Adrenal gland (tissue), 12 donors: Measurements from ENCODE around the gene SFTA2. TPM values are rescaled to one million over a fixed set of nuclear protein-coding genes. Genes with fewer than 3 reads are reported as not detected.

Experiments used
- DNase-seq, 7 donors: peaks; one replicate each; pipeline ENCODE4 v3.0.0-alpha.2; 2019 to 2020
- H3K27ac ChIP-seq, 5 donors: fragments of 200-600 bp; sonication (generic) in 4 of 5; 1 replicate in 3 of 5; 2 replicates in 2 of 5; pipeline versions ENCODE4 v1.5.1 to v1.8.0; 2016 to 2020; ENCODE audit warnings: mild to moderate bottlenecking in 1 of 5
- H3K27me3 ChIP-seq: fragments of 200-600 bp; 2 replicates; pipeline ENCODE4 v1.8.0; 2021
- H3K36me3 ChIP-seq, 2 donors: fragments of 200-600 bp; replicated peaks in 1 of 2; 1 replicate in 1 of 2; 2 replicates in 1 of 2; pipeline versions ENCODE4 v1.5.1 to v1.8.0; 2018 to 2022
- H3K4me1 ChIP-seq, 2 donors: fragments of 200-600 bp; replicated peaks in 1 of 2; 1 replicate in 1 of 2; 2 replicates in 1 of 2; pipeline versions ENCODE4 v1.5.1 to v1.8.0; 2018 to 2021
- H3K4me3 ChIP-seq, 4 donors: fragments of 200-600 bp; sonication (generic) in 3 of 4; one replicate each; pipeline ENCODE4 v1.5.1; 2016 to 2018
- H3K9me3 ChIP-seq, 3 donors: fragments of 200-600 bp; sonication (generic) in 1 of 3; replicated peaks in 1 of 3; 1 replicate in 2 of 3; 2 replicates in 1 of 3; pipeline versions ENCODE4 v1.5.1 to v1.8.0; 2016 to 2021
- CTCF ChIP-seq, 6 experiments: fragments of 450-650 bp in 4 of 6; fragments of 200-600 bp in 2 of 6; sonication (generic) in 1 of 6; IDR thresholded peaks; 1 replicate in 5 of 6; 2 replicates in 1 of 6; pipeline versions ENCODE4 v1.5.1 to v1.8.0; 2016 to 2021; ENCODE audit warnings: antibody characterized with exemption in 6 of 6, mild to moderate bottlenecking in 2 of 6, moderate library complexity in 1 of 6
- POLR2A ChIP-seq, 2 donors: fragments of 450-650 bp; IDR thresholded peaks; one replicate each; pipeline ENCODE4 v1.6.1; 2017; ENCODE audit warnings: antibody characterized with exemption in 2 of 2, mild to moderate bottlenecking in 2 of 2, moderate library complexity in 1 of 2
- WGBS, 4 donors: extraction: QIAGEN DNeasy Blood & Tissue Kit in 2 of 4; methylation state at CpG; one replicate each; pipeline versions ENCODE4 v1.1.5 to v1.1.7; 2013 to 2017; 5-methylcytosine and 5-hydroxymethylcytosine counted together
- intact Hi-C, 2 donors: fragments of 100-400 bp; cut with DNase I; formaldehyde crosslinking; loops; one replicate each; pipeline versions ENCODE4 v1.14.1 to v1.15.0; 2022 to 2023
- polyA plus RNA-seq, 3 donors: library from polyadenylated mRNA; stranded (reverse); fragments of 200-250 nt in 2 of 3; fragments of 350-450 nt in 1 of 3; fragmentation: Illumina TruSeq in 1 of 3; extraction: RNeasy Lipid Tissue Mini Kit (QIAGEN cat#74804) in 1 of 3; gene quantifications; one replicate each; pipeline ENCODE4 v1.2.3, GENCODE V29; 2013 to 2014
- total RNA-seq, 9 donors: library from RNA; depleted of rRNA in 4 of 9; stranded (reverse); fragments of >200 nt in 4 of 9; fragments of 120-200 nt in 1 of 9; fragmentation: NEBNext Ultra II Directional in 1 of 9; extraction: Animal tissue kit (Norgen Biotek cat#: 25700) in 1 of 9; gene quantifications; one replicate each; pipeline versions ENCODE4 v1.1.0 to v1.2.4, GENCODE V29; 2013 to 2023
- donor health status: healthy with polysubstance abuse.
- donor health status: Bipolar disorder and iron deficiency.
- donor health status: DM: yes; HTN: yes; CAD: no.
- donor health status: DM: no; HTN: no; CAD: no.
- donor health status: DM: no; HTN: no; CAD: no.
- donor health status: DM: yes; HTN: yes; CAD: no.

Gene SFTA2
- total and polyA plus RNA-seq, 12 donors, result 0.20 to 1.5 (median 0.38) TPM; not detected in 7

- Histone ChIP-seq H3K27me3 (peaks cover 7% of the 10 kb centered on the region), H3K9me3 (no peaks in the 10 kb centered on the region), H3K36me3 (no peaks in the 10 kb centered on the region), H3K27ac (no peak within 1 kb of the TSS), H3K4me1 (peaks cover 0 to 4% of the 10 kb centered on the region in 2 donors), H3K4me3 (no peak within 1 kb of the TSS)
- WGBS, 4 donors, result 66 to 75% (median 70%) methylated on average over 12 to 16 of the region's 16 CpGs
- no peak for DNase-seq
- intact Hi-C loops, result no loop called here
- no peak for TF ChIP-seq CTCF (IDR thresholded peaks at IDR 0.05)
Measured at GRCh38 chr6:30940361-30940986, 8.5 kb upstream of the SFTA2 start, which contains the start of gene MUCL3. MUCL3 (plus strand) TSS chr6:30940973; CDS start chr6:30941000, 27 bp downstream.

GRCh38 chr6:30939473-30939872 is 7.5 kb upstream of the SFTA2 start:
- intact Hi-C loops, result no loop called here
- Histone ChIP-seq H3K27me3 (peaks cover 7% of the 10 kb centered on the region), H3K36me3 (no peaks in the 10 kb centered on the region), H3K27ac (no peak overlapping the region), H3K4me1 (peaks cover 0 to 4% of the 10 kb centered on the region in 2 donors), H3K4me3 (no peak overlapping the region), H3K9me3 (no peaks in the 10 kb centered on the region)
- WGBS, 4 donors, result 29 to 45% (median 35%) methylated on average over 3 of the region's 3 CpGs
- DNase-seq, result peak in 2 of 7 donors; percentile 22 to 25
- no peak for TF ChIP-seq CTCF (IDR thresholded peaks at IDR 0.05)
- TF ChIP-seq POLR2A (IDR thresholded peaks at IDR 0.05), result no peak

GRCh38 chr6:30938730-30939129 is 6.8 kb upstream of the SFTA2 start:
- intact Hi-C loops, result no loop called here
- 57 to 69% (median 66%) methylated on average over 4 of the region's 4 CpGs for WGBS, 4 donors
- H3K27ac ChIP-seq, result no peak overlapping the region
- no peak for TF ChIP-seq CTCF (IDR thresholded peaks at IDR 0.05)
- TF ChIP-seq POLR2A (IDR thresholded peaks at IDR 0.05), result no peak
- H3K36me3 ChIP-seq, result no peaks in the 10 kb centered on the region
- DNase-seq, result no peak
- peaks cover 0 to 4% of the 10 kb centered on the region in 2 donors for H3K4me1 ChIP-seq
- H3K9me3 ChIP-seq, result no peaks in the 10 kb centered on the region
- H3K4me3 ChIP-seq, result no peak overlapping the region
- peaks cover 7% of the 10 kb centered on the region for H3K27me3 ChIP-seq

DNA sequence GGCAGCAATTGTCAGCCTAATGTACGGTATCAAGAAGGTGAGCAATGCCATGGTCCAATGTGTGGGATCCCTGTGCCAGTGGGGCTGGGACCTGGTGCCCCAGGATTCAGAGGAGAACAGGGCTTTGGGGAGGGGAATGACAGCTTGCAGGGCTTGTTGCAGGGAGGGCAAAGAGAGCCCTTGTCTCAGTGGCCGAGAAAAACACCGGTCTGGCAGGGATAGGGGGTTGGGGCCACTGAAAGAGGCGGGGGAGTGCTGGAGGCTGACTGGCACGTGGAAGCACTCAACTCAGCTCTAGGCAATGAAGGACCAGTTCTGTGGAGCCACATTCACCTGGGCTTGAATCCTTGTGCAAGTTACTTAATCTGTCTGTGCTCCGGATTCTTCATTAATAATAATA is 5.3 kb upstream of the SFTA2 start:
- no peak for DNase-seq
- no peak overlapping the region for H3K27ac ChIP-seq
- WGBS, 4 donors, result 68 to 82% (median 78%) methylated on average over 6 of the region's 6 CpGs

More for the DNA sequence above, 5.3 kb upstream of the SFTA2 start:
- intact Hi-C loops, result no loop called here
- Histone ChIP-seq H3K36me3 (no peaks in the 10 kb centered on the region), H3K4me3 (no peak overlapping the region), H3K4me1 (no peaks in the 10 kb centered on the region), H3K27me3 (no peaks in the 10 kb centered on the region), H3K9me3 (no peaks in the 10 kb centered on the region)
- TF ChIP-seq CTCF (IDR thresholded peaks at IDR 0.05) (no peak), POLR2A (IDR thresholded peaks at IDR 0.05) (no peak)
